ENCODE measurements around the gene ERBB4.
"Not testable (repeated sequence)": the region's sequence is repeated elsewhere in the genome, so short reads cannot be mapped to it uniquely, and the experiment has no call there.

ERBB4 gene

GRCh38 chr2:212528106-212528856 is 10.3 kb downstream of the ERBB4 start:
- no peak for DNase-seq (ENCODE audit: low read depth in 3 of 3)

GRCh38 chr2:212526059-212526458 is 12.5 kb downstream of the ERBB4 start:
- no peak for DNase-seq (ENCODE audit: low read depth in 3 of 3)

GRCh38 chr2:212523756-212524155 is 14.8 kb downstream of the ERBB4 start:
- DNase-seq (ENCODE audit: low read depth in 3 of 3): no peak

- DNase-seq (ENCODE audit: low read depth in 3 of 3): no peak
These were observed 18.3 kb downstream of the ERBB4 start for GRCh38 chr2:212520340-212520739.

- DNase-seq (ENCODE audit: low read depth in 3 of 3): no peak
These were observed 20.9 kb downstream of the ERBB4 start for GRCh38 chr2:212517693-212518092.

GRCh38 chr2:212505586-212505985 is 33.0 kb downstream of the ERBB4 start:
- DNase-seq (ENCODE audit: low read depth in 3 of 3): no peak

GRCh38 chr2:212495046-212495445 is 43.6 kb downstream of the ERBB4 start:
- DNase-seq (ENCODE audit: low read depth in 3 of 3): no peak

GRCh38 chr2:212494418-212495020 is 44.1 kb downstream of the ERBB4 start:
- DNase-seq (ENCODE audit: low read depth in 3 of 3): no peak

- DNase-seq (ENCODE audit: low read depth in 3 of 3): no peak
These were observed 48.8 kb downstream of the ERBB4 start for GRCh38 chr2:212489719-212490346.

- DNase-seq (ENCODE audit: low read depth in 3 of 3): no peak
These were observed 50.0 kb downstream of the ERBB4 start for GRCh38 chr2:212488611-212489010.

- no peak for DNase-seq (ENCODE audit: low read depth in 3 of 3)
These were observed 54.0 kb downstream of the ERBB4 start for GRCh38 chr2:212484563-212485080.

- no peak for DNase-seq (ENCODE audit: low read depth in 3 of 3)
These were observed 58.2 kb downstream of the ERBB4 start for GRCh38 chr2:212480447-212480846.

GRCh38 chr2:212477571-212477970 is 61.0 kb downstream of the ERBB4 start:
- no peak for DNase-seq (ENCODE audit: low read depth in 3 of 3)

GRCh38 chr2:212473211-212473610 is 65.4 kb downstream of the ERBB4 start:
- DNase-seq (ENCODE audit: low read depth in 3 of 3): no peak

GRCh38 chr2:212467551-212467950 is 71.1 kb downstream of the ERBB4 start:
- DNase-seq (ENCODE audit: low read depth in 3 of 3): not testable (repeated sequence)

- DNase-seq (ENCODE audit: low read depth in 3 of 3): no peak
These were observed 73.1 kb downstream of the ERBB4 start for GRCh38 chr2:212465456-212465855.

- DNase-seq (ENCODE audit: low read depth in 3 of 3): not testable (repeated sequence)
These were observed 76.9 kb downstream of the ERBB4 start for GRCh38 chr2:212461708-212462107.

GRCh38 chr2:212454149-212454548 is 84.5 kb downstream of the ERBB4 start:
- DNase-seq (ENCODE audit: low read depth in 3 of 3): no peak

- DNase-seq (ENCODE audit: low read depth in 3 of 3): no peak
These were observed 86.8 kb downstream of the ERBB4 start for GRCh38 chr2:212451786-212452231.

GRCh38 chr2:212448698-212449097 is 89.9 kb downstream of the ERBB4 start:
- DNase-seq (ENCODE audit: low read depth in 3 of 3): no peak

- DNase-seq (ENCODE audit: low read depth in 3 of 3): no peak
These were observed 96.8 kb downstream of the ERBB4 start for GRCh38 chr2:212441821-212442220.

- DNase-seq (ENCODE audit: low read depth in 3 of 3): no peak
These were observed 97.5 kb downstream of the ERBB4 start for GRCh38 chr2:212441141-212441540.

Data from stimulated activated CD4-positive, alpha-beta T cell treated with anti-CD3 and anti-CD28 coated beads, TNF-alpha, amount 100 ng/mL, for 4 hours (primary cell).